Transverse colon (tissue), 4 donors: ENCODE measurements around the gene SPATA6L.

Experiments used
- CTCF ChIP-seq, 5 experiments: fragments of 200-600 bp in 3 of 5; fragments of 450-650 bp in 2 of 5; sonication (generic) in 3 of 5; IDR thresholded peaks; 1 replicate in 2 of 5; 2 replicates in 3 of 5; pipeline ENCODE4 v1.5.1; 2016 to 2017; ENCODE audit warnings: antibody characterized with exemption in 5 of 5, inconsistent platforms in 3 of 5, mild to moderate bottlenecking in 2 of 5, moderate library complexity in 1 of 5
- EP300 ChIP-seq: sonication (generic); formaldehyde crosslinking; IDR thresholded peaks from one replicate; pipeline ENCODE4 v1.6.1; 2017; ENCODE audit warnings: antibody characterized with exemption, low read depth
- POLR2AphosphoS5 ChIP-seq, 3 donors: sonication (generic); formaldehyde crosslinking; IDR thresholded peaks; one replicate each; pipeline ENCODE4 v1.6.1; 2016; ENCODE audit warnings: antibody characterized with exemption in 3 of 3

- TF ChIP-seq EP300 (no peak), CTCF (IDR thresholded peaks at IDR 0.05) (no peak), POLR2AphosphoS5 (IDR thresholded peaks at IDR 0.05) (no peak)
These were observed 97.2 kb downstream of the SPATA6L start for GRCh38 chr9:4569101-4569500.
